ENCODE data around the gene SPTSSA. TPM values are rescaled to one million over a fixed set of nuclear protein-coding genes. Genes with fewer than 3 reads are reported as not detected.

SPTSSA gene
- total RNA-seq, 2 donors from 2014 or later, result 28.5 to 37.8 TPM

GRCh38 chr14:34426313-34427295 is 35.4 kb downstream of the SPTSSA start:
- no peak overlapping the region for H3K27ac Mint-ChIP-seq
- H3K27me3 ChIP-seq (ENCODE audit: control insufficient read depth, insufficient read depth, low read length, poor library complexity, severe bottlenecking), result no peaks in the 10 kb centered on the region
- peaks cover 10% of the 10 kb centered on the region for H3K4me1 Mint-ChIP-seq
- H3K27me3 Mint-ChIP-seq (ENCODE audit: insufficient read depth), result no peaks in the 10 kb centered on the region
- H3K36me3 Mint-ChIP-seq (ENCODE audit: low read depth), result peaks cover 2% of the 10 kb centered on the region
- peaks cover 1% of the 10 kb centered on the region for H3K9me3 Mint-ChIP-seq
- H3K4me1 ChIP-seq (ENCODE audit: control insufficient read depth, insufficient read depth, low read length), result no peaks in the 10 kb centered on the region
- H3K9me3 ChIP-seq (ENCODE audit: control insufficient read depth, low read length), result peaks cover under 1% of the 10 kb centered on the region
- no peaks in the 10 kb centered on the region for H3K36me3 ChIP-seq (ENCODE audit: control insufficient read depth, insufficient read depth, low read length)
- H3K4me3 ChIP-seq (ENCODE audit: low read length), result no peak overlapping the region
- no peak for TF ChIP-seq CTCF (conservative IDR thresholded peaks at IDR 0.05)
- H3K9ac ChIP-seq (ENCODE audit: extremely low read depth, low read length, poor library complexity, severe bottlenecking), result no peak overlapping the region
- WGBS, 2 experiments (ENCODE audit: insufficient coverage in 1 of 2, insufficient read length in 1 of 2), result 93 to 94% methylated on average over 9 to 11 of the region's 11 CpGs
- DNase-seq, result no peak
- no peak overlapping the region for H3K4me3 Mint-ChIP-seq
- H3K27ac ChIP-seq (ENCODE audit: low read depth, low read length), result no peak overlapping the region

DNA sequence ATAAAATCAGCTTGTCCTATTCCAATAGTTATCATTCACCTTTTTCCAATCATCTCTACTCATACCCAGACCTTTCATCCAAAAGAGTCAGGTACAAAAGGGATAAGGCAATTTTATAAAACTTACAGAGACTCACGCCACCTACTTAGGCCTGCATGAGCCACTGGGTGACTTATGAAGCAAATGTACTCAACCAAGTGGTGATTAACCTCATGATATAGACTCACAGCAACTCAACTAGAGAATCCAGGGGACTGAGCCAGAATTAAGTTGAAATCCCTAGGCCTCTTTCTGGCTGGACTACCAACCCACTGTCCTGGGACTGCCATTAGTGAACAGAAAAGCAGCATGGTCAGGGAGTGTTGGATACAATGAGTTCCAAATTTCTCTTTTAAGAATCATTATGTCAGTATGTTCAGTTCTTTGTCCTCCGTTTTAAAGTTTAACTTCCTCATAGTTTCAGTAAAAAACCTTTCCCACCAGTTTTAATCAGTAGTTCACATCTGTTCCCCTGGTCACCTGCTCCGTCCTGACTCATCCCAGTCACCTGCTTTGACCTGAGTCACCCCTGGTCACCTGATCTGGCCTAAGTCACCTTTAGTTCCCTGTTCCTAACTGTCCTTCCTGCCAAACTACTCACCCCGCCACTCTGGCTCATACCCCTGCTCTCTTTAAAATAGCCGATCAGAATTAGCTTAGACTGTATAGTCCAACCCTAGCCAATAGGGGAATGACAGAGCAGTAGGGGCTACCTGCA is 36.8 kb downstream of the SPTSSA start:
- Histone ChIP-seq H3K36me3 (ENCODE audit: control insufficient read depth, insufficient read depth, low read length) (no peaks in the 10 kb centered on the region), H3K27me3 (ENCODE audit: control insufficient read depth, insufficient read depth, low read length, poor library complexity, severe bottlenecking) (no peaks in the 10 kb centered on the region), H3K9me3 (ENCODE audit: control insufficient read depth, low read length) (peaks cover 14% of the 10 kb centered on the region), H3K4me1 (ENCODE audit: control insufficient read depth, insufficient read depth, low read length) (no peaks in the 10 kb centered on the region), H3K4me3 (ENCODE audit: low read length) (no peak overlapping the region), H3K27ac (ENCODE audit: low read depth, low read length) (no peak overlapping the region), H3K9ac (ENCODE audit: extremely low read depth, low read length, poor library complexity, severe bottlenecking) (no peak overlapping the region)
- no peak overlapping the region for H3K27ac Mint-ChIP-seq
- no peak for DNase-seq
- H3K9me3 Mint-ChIP-seq, result peaks cover 12% of the 10 kb centered on the region
- H3K27me3 Mint-ChIP-seq (ENCODE audit: insufficient read depth), result no peaks in the 10 kb centered on the region
- no peak overlapping the region for H3K4me3 Mint-ChIP-seq
- H3K4me1 Mint-ChIP-seq, result peaks cover 10% of the 10 kb centered on the region
- no peaks in the 10 kb centered on the region for H3K36me3 Mint-ChIP-seq (ENCODE audit: low read depth)
- TF ChIP-seq CTCF (conservative IDR thresholded peaks at IDR 0.05), result no peak
- WGBS, 2 experiments (ENCODE audit: insufficient coverage in 1 of 2, insufficient read length in 1 of 2), result 90 to 100% methylated on average over 2 to 5 of the region's 5 CpGs

GRCh38 chr14:34424488-34424887 is 37.6 kb downstream of the SPTSSA start:
- no peaks in the 10 kb centered on the region for H3K4me1 ChIP-seq (ENCODE audit: control insufficient read depth, insufficient read depth, low read length)
- no peak overlapping the region for H3K4me3 ChIP-seq (ENCODE audit: low read length)
- no peak overlapping the region for H3K9ac ChIP-seq (ENCODE audit: extremely low read depth, low read length, poor library complexity, severe bottlenecking)
- peaks cover 15% of the 10 kb centered on the region for H3K9me3 ChIP-seq (ENCODE audit: control insufficient read depth, low read length)
- Mint-ChIP-seq H3K36me3 (ENCODE audit: low read depth) (no peaks in the 10 kb centered on the region), H3K27ac (no peak overlapping the region), H3K27me3 (ENCODE audit: insufficient read depth) (no peaks in the 10 kb centered on the region), H3K4me1 (peaks cover 10% of the 10 kb centered on the region), H3K9me3 (peaks cover 12% of the 10 kb centered on the region), H3K4me3 (no peak overlapping the region)
- H3K36me3 ChIP-seq (ENCODE audit: control insufficient read depth, insufficient read depth, low read length), result no peaks in the 10 kb centered on the region
- no peak for DNase-seq
- no peaks in the 10 kb centered on the region for H3K27me3 ChIP-seq (ENCODE audit: control insufficient read depth, insufficient read depth, low read length, poor library complexity, severe bottlenecking)
- 88 to 100% methylated on average over 1 to 2 of the region's 2 CpGs for WGBS, 2 experiments (ENCODE audit: insufficient coverage in 1 of 2, insufficient read length in 1 of 2)
- H3K27ac ChIP-seq (ENCODE audit: low read depth, low read length), result no peak overlapping the region
- no peak for TF ChIP-seq CTCF (conservative IDR thresholded peaks at IDR 0.05)
